ENCODE results near the gene PHACTR1. TPM values are rescaled to one million over a fixed set of nuclear protein-coding genes. Genes with fewer than 3 reads are reported as not detected.

Gene PHACTR1
- total and polyA plus RNA-seq, 3 experiments from 2014 or later = 0.04 to 0.38 (median 0.04) TPM

DNA sequence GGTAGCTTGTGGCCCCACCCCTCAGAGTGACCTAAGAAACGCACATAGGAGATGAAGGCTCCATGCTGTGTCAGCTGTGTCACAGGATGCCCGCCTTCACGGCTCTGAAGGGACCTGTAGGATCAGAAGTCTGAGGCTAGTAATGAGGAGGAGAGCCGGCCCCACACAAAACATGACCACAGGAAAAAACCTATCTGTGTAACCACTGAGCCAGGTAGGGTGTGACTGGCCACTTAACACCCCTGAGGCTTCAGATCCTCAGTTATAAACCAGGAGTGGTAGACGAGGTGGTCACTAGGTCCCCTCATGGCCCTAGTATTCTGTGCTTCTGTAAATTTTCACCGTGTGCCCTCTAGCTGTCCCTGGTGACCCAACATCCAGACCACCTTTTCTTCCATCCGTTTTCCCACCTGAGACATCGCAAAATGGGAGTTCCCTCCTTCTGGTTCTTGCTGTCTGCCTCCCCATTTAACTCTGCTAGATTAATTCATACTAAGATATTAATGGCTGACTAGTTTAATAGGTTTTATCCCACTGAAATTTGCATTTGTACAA is 558.9 kb downstream of the PHACTR1 start:
- H3K27me3 ChIP-seq (ENCODE audit: insufficient read depth, low read length, poor library complexity, severe bottlenecking) = no peaks in the 10 kb centered on the region
- Mint-ChIP-seq H3K27ac (peak overlapping the region in 2 of 8 donors; percentile 30 to 37), H3K36me3 (no peaks in the 10 kb centered on the region), H3K9me3 (no peaks in the 10 kb centered on the region), H3K27me3 (peaks cover 3 to 4% of the 10 kb centered on the region in 2 donors), H3K4me3 (peak overlapping the region in 1 of 7 donors; percentile 40), H3K4me1 (peaks cover 15 to 24% (median 22%) of the 10 kb centered on the region in 3 donors)
- peak overlapping the region; percentile 62 for H3K27ac ChIP-seq (ENCODE audit: low read depth, low read length)
- ChIA-PET CTCF (interaction anchor here (1.0 kb wide), 1 partner anchor 15 kb away, joined by 3 read pairs; no protein-coding TSS in a partner anchor), POLR2A (no interaction called here)
- no peak for DNase-seq
- peaks cover 15% of the 10 kb centered on the region for H3K4me1 ChIP-seq (ENCODE audit: insufficient read depth, low read length)
- H3K4me3 ChIP-seq (ENCODE audit: low read length) = no peak overlapping the region
- H3K36me3 ChIP-seq (ENCODE audit: insufficient read depth, low read length) = no peaks in the 10 kb centered on the region
- no peaks in the 10 kb centered on the region for H3K9me3 ChIP-seq (ENCODE audit: low read length)

DNA sequence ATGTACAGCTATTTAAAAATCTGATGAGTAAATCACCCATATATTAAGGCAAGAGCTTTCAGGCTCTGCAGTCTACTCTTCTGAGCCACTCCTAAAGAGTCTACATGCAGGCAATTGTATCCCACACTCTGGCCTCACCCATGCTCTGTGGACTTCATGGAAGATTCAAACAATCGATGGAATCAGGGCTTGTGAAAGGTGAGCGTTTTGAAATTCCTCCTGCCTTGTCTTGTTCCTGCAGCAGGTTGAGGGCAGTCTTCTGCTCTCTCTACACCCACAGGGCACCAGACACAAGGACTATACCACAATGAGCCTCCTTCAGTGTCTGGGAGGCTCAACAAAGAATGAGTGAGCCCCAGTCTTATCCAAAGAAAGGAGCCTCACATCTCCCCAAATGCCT is 560.7 kb downstream of the PHACTR1 start:
- H3K27me3 ChIP-seq (ENCODE audit: insufficient read depth, low read length, poor library complexity, severe bottlenecking) = no peaks in the 10 kb centered on the region
- Mint-ChIP-seq H3K36me3 (no peaks in the 10 kb centered on the region), H3K4me3 (no peak overlapping the region), H3K9me3 (no peaks in the 10 kb centered on the region), H3K4me1 (peaks cover 15 to 24% (median 22%) of the 10 kb centered on the region in 3 donors), H3K27ac (no peak overlapping the region), H3K27me3 (peaks cover under 1 to 4% of the 10 kb centered on the region in 2 donors)
- H3K4me1 ChIP-seq (ENCODE audit: insufficient read depth, low read length) = peaks cover 15% of the 10 kb centered on the region
- H3K36me3 ChIP-seq (ENCODE audit: insufficient read depth, low read length) = no peaks in the 10 kb centered on the region
- CTCF ChIA-PET = no interaction called here
- no peak overlapping the region for H3K27ac ChIP-seq (ENCODE audit: low read depth, low read length)
- H3K9me3 ChIP-seq (ENCODE audit: low read length) = no peaks in the 10 kb centered on the region
- no peak overlapping the region for H3K4me3 ChIP-seq (ENCODE audit: low read length)
- POLR2A ChIA-PET = no interaction called here
- DNase-seq = no peak

DNA sequence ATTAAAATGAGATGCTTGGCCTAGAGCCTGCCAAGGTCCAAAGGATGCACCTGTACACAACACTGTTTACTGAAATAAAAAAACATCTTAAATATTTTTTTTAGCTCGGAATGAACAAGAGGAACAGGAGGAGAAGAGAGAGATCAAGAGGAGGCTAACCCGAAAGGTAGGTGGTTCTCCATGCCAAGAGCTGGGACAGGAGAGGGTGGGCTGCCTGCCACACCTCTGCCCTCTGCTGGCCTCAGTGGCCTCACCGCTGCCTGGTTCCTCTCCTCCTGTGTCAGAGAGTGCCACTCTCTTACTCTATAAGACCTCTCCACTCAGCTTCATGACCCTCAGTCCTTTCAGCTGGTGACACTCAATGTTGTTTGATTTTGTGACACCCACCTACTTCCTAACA is 561.6 kb downstream of the PHACTR1 start:
- ChIA-PET CTCF (no interaction called here), POLR2A (interaction anchor here (0.7 kb wide), 1 partner anchor 94 kb away, joined by 3 read pairs; no protein-coding TSS in a partner anchor)
- no peak for DNase-seq

DNA sequence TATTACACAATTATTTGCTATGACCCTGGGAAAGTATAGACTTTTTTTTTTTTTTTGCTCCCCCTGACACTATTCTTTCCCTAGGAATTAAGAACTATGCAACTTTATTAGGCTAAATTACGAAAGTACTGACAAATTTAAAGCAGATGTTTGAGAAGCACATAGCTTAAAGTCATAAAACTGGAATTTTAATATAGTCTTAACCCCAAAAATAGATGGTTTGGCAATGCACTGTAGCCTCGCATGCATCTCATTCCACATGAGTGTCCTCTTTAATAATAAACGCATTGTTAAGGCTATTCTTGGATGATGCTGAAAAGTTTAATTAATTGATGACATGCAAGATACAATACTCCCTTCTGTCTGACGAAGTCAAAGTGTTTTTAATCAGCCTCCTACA is 562.4 kb downstream of the PHACTR1 start:
- Histone ChIP-seq H3K4me3 (ENCODE audit: low read length) (no peak overlapping the region), H3K27ac (ENCODE audit: low read depth, low read length) (no peak overlapping the region), H3K27me3 (ENCODE audit: insufficient read depth, low read length, poor library complexity, severe bottlenecking) (no peaks in the 10 kb centered on the region), H3K4me1 (ENCODE audit: insufficient read depth, low read length) (peaks cover 5% of the 10 kb centered on the region), H3K36me3 (ENCODE audit: insufficient read depth, low read length) (no peaks in the 10 kb centered on the region), H3K9me3 (ENCODE audit: low read length) (no peaks in the 10 kb centered on the region)
- Mint-ChIP-seq H3K9me3 (no peaks in the 10 kb centered on the region), H3K27ac (no peak overlapping the region), H3K4me3 (no peak overlapping the region), H3K4me1 (peaks cover 8 to 13% (median 12%) of the 10 kb centered on the region in 3 donors), H3K27me3 (no peaks in the 10 kb centered on the region), H3K36me3 (peaks cover 0 to 2% (median 0%) of the 10 kb centered on the region in 3 donors)
- POLR2A ChIA-PET = no interaction called here
- CTCF ChIA-PET = no interaction called here
- no peak for DNase-seq

More for the DNA sequence above, 561.6 kb downstream of the PHACTR1 start:
- Mint-ChIP-seq H3K4me1 (peaks cover 15 to 21% (median 20%) of the 10 kb centered on the region in 3 donors), H3K9me3 (no peaks in the 10 kb centered on the region), H3K27me3 (peaks cover 0 to 4% of the 10 kb centered on the region in 2 donors), H3K4me3 (no peak overlapping the region), H3K27ac (no peak overlapping the region), H3K36me3 (no peaks in the 10 kb centered on the region)
- H3K4me3 ChIP-seq (ENCODE audit: low read length) = no peak overlapping the region
- H3K27ac ChIP-seq (ENCODE audit: low read depth, low read length) = no peak overlapping the region
- no peaks in the 10 kb centered on the region for H3K36me3 ChIP-seq (ENCODE audit: insufficient read depth, low read length)
- peaks cover 11% of the 10 kb centered on the region for H3K4me1 ChIP-seq (ENCODE audit: insufficient read depth, low read length)
- no peaks in the 10 kb centered on the region for H3K9me3 ChIP-seq (ENCODE audit: low read length)
- no peaks in the 10 kb centered on the region for H3K27me3 ChIP-seq (ENCODE audit: insufficient read depth, low read length, poor library complexity, severe bottlenecking)

DNA sequence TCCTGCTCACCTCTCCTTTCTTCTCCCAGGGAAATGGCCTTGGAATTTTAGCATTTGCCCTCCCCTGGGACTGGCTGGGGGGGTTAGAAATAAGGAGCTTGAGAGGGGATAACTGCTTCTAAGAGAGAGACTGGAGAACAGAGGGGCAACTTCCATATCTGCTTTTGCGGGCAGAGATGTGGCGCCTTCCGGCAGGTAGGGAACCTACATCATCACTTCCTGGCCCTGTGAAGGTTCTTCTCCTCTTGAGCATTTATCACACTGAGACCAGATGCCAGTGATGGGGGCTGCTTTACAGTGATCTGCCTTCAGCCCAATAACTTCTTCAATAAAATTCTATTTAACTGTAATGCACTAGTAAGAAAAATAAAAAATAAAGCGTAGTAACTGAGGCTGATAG is 563.7 kb downstream of the PHACTR1 start:
- no peak overlapping the region for H3K27ac Mint-ChIP-seq
- H3K27me3 ChIP-seq (ENCODE audit: insufficient read depth, low read length, poor library complexity, severe bottlenecking) = no peaks in the 10 kb centered on the region
- H3K36me3 ChIP-seq (ENCODE audit: insufficient read depth, low read length) = no peaks in the 10 kb centered on the region
- peaks cover 0 to 2% (median 0%) of the 10 kb centered on the region in 3 donors for H3K36me3 Mint-ChIP-seq
- H3K4me1 ChIP-seq (ENCODE audit: insufficient read depth, low read length) = no peaks in the 10 kb centered on the region
- H3K4me3 Mint-ChIP-seq = no peak overlapping the region
- no peak for DNase-seq
- H3K27ac ChIP-seq (ENCODE audit: low read depth, low read length) = no peak overlapping the region
- H3K9me3 Mint-ChIP-seq = no peaks in the 10 kb centered on the region
- H3K27me3 Mint-ChIP-seq = no peaks in the 10 kb centered on the region
- H3K9me3 ChIP-seq (ENCODE audit: low read length) = no peaks in the 10 kb centered on the region
- H3K4me3 ChIP-seq (ENCODE audit: low read length) = no peak overlapping the region
- POLR2A ChIA-PET = no interaction called here
- peaks cover under 1 to 1% (median 1%) of the 10 kb centered on the region in 3 donors for H3K4me1 Mint-ChIP-seq
- CTCF ChIA-PET = no interaction called here

DNA sequence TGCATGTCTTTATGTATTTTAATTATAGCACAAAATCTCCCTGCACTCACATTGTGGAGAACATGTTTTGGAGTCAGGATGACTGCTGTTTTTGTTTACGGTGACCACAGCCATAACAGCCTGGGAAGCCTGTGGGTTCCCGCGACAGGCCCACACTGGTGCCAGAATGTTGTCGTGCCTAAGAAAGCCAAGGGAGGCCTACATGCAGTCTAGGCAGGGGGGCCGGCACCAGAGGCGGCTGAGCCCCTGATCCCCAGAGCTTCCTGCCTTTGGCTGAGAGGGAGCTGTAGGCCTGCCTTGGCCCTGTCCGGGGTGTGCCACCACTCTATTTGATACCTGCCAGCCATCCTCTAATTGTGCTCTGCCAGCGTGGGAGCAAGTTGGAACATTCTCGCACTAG is 565.1 kb downstream of the PHACTR1 start:
- DNase-seq = no peak
- Histone ChIP-seq H3K4me1 (ENCODE audit: insufficient read depth, low read length) (no peaks in the 10 kb centered on the region), H3K36me3 (ENCODE audit: insufficient read depth, low read length) (no peaks in the 10 kb centered on the region), H3K27ac (ENCODE audit: low read depth, low read length) (no peak overlapping the region), H3K9me3 (ENCODE audit: low read length) (no peaks in the 10 kb centered on the region), H3K27me3 (ENCODE audit: insufficient read depth, low read length, poor library complexity, severe bottlenecking) (no peaks in the 10 kb centered on the region), H3K4me3 (ENCODE audit: low read length) (no peak overlapping the region)
- ChIA-PET CTCF (no interaction called here), POLR2A (no interaction called here)
- Mint-ChIP-seq H3K36me3 (peaks cover 2 to 8% (median 5%) of the 10 kb centered on the region in 3 donors), H3K27ac (no peak overlapping the region), H3K27me3 (no peaks in the 10 kb centered on the region), H3K4me1 (peaks cover 0 to 1% (median 0%) of the 10 kb centered on the region in 3 donors), H3K4me3 (no peak overlapping the region), H3K9me3 (peaks cover 0 to 5% (median 0%) of the 10 kb centered on the region in 5 donors)

DNA sequence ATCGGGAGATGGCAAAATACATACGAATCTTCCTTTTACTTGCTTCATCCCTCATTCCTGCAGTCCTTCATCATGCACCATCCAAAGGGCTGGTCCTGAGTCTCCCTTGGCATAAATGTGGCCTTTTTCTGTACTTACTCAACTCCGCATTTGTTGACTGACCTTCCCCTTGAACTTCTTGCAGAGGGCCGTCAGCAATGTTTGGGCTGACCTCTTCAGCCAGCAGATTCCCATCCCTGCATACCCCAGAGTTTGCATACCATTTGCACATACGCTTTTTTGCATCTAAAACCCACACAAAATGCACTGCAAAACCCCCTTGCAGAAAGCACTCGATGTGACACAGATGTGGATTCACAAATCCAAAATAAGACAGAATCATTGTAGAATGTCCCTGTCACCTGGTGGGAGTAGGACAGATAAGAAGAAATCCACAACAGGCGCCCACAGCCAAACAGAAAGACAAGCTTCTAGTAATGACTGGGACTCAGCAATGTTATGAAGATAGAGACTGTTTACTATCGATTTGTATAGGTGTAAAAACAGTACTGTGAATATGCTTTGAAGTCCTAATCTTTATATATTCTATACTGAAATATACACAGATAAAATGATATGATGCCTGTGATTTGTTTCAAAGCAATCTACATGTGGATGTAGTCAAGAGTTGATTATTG is 566.0 kb downstream of the PHACTR1 start:
- Mint-ChIP-seq H3K27ac (no peak overlapping the region), H3K36me3 (peaks cover 2 to 15% (median 10%) of the 10 kb centered on the region in 3 donors), H3K4me3 (no peak overlapping the region), H3K27me3 (no peaks in the 10 kb centered on the region), H3K4me1 (no peaks in the 10 kb centered on the region), H3K9me3 (peaks cover 0 to 7% (median 5%) of the 10 kb centered on the region in 5 donors)
- H3K4me1 ChIP-seq (ENCODE audit: insufficient read depth, low read length) = no peaks in the 10 kb centered on the region
- POLR2A ChIA-PET = no interaction called here
- DNase-seq = no peak
- no peaks in the 10 kb centered on the region for H3K27me3 ChIP-seq (ENCODE audit: insufficient read depth, low read length, poor library complexity, severe bottlenecking)
- H3K36me3 ChIP-seq (ENCODE audit: insufficient read depth, low read length) = no peaks in the 10 kb centered on the region
- peaks cover 5% of the 10 kb centered on the region for H3K9me3 ChIP-seq (ENCODE audit: low read length)
- no peak overlapping the region for H3K4me3 ChIP-seq (ENCODE audit: low read length)
- CTCF ChIA-PET = no interaction called here
- H3K27ac ChIP-seq (ENCODE audit: low read depth, low read length) = no peak overlapping the region

DNA sequence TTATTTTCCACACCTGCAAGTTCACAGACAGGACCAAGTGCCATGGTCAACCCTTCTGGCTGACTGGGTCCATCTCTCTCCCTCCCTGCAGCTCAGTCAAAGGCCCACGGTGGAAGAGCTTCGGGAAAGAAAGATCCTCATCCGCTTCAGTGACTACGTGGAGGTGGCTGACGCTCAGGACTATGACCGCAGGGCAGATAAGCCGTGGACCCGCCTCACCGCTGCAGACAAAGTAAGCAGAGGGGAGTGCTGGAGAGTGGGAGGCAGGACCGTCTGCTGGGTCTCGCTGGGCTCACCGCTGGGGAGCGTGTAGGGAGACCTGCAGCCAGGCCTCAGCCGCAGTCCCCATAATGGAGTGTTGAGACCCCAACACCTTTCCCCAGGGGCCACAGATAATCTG is 566.8 kb downstream of the PHACTR1 start:
- H3K9me3 ChIP-seq (ENCODE audit: low read length) = peaks cover 5% of the 10 kb centered on the region
- H3K4me1 ChIP-seq (ENCODE audit: insufficient read depth, low read length) = no peaks in the 10 kb centered on the region
- no peaks in the 10 kb centered on the region for H3K4me1 Mint-ChIP-seq
- H3K36me3 ChIP-seq (ENCODE audit: insufficient read depth, low read length) = no peaks in the 10 kb centered on the region
- CTCF ChIA-PET = no interaction called here
- DNase-seq = no peak
- H3K4me3 ChIP-seq (ENCODE audit: low read length) = no peak overlapping the region
- H3K27ac Mint-ChIP-seq = peak overlapping the region in 1 of 8 donors; percentile 48
- H3K36me3 Mint-ChIP-seq = peaks cover 3 to 18% (median 10%) of the 10 kb centered on the region in 3 donors
- H3K27me3 Mint-ChIP-seq = no peaks in the 10 kb centered on the region
- no peak overlapping the region for H3K27ac ChIP-seq (ENCODE audit: low read depth, low read length)
- H3K27me3 ChIP-seq (ENCODE audit: insufficient read depth, low read length, poor library complexity, severe bottlenecking) = no peaks in the 10 kb centered on the region
- no peak overlapping the region for H3K4me3 Mint-ChIP-seq
- H3K9me3 Mint-ChIP-seq = peaks cover 0 to 10% (median 5%) of the 10 kb centered on the region in 5 donors
- POLR2A ChIA-PET = no interaction called here

Measured in CD8-positive, alpha-beta memory T cell (primary cell).